K562 (cell line): ENCODE data around the gene UCKL1. TPM values are rescaled to one million over a fixed set of nuclear protein-coding genes. Genes with fewer than 3 reads are reported as not detected.

Experiments used
- C11orf30 ChIP-seq: fragments of 450-650 bp; IDR thresholded peaks from 2 replicates; pipeline ENCODE4 v1.6.1; 2016; ENCODE audit warnings: low read depth, mild to moderate bottlenecking
- CBX3 ChIP-seq, 2 experiments: IDR thresholded peaks; 1 replicate in 1 of 2; 2 replicates in 1 of 2; pipeline ENCODE4 v1.6.1; 2012; ENCODE audit warnings: inconsistent platforms in 2 of 2, low read length in 2 of 2, borderline replicate concordance in 1 of 2, control low read depth in 1 of 2
- CHD1 ChIP-seq: fragments of 200-600 bp; sonication (generic); IDR thresholded peaks from one replicate; pipeline ENCODE4 v1.6.1; 2012; ENCODE audit warnings: mild to moderate bottlenecking, moderate library complexity, low read length, inconsistent platforms
- GTF2F1 ChIP-seq: IDR thresholded peaks from 2 replicates; pipeline ENCODE4 v1.6.1; 2011; ENCODE audit warnings: low read depth, low read length, improper control_type of control experiment
- ILF3 ChIP-seq: fragments of 450-650 bp; IDR thresholded peaks from 2 replicates; pipeline ENCODE4 v1.6.1; 2018; ENCODE audit warnings: antibody characterized with exemption, mild to moderate bottlenecking, moderate library complexity, borderline replicate concordance
- MTA2 ChIP-seq: fragments of 450-650 bp; IDR thresholded peaks from 2 replicates; pipeline ENCODE4 v1.6.1; 2016; ENCODE audit warnings: low read depth
- NBN ChIP-seq: fragments of 450-650 bp; IDR thresholded peaks from 2 replicates; pipeline ENCODE4 v1.6.1; 2016; ENCODE audit warnings: low read depth, mild to moderate bottlenecking
- NFIC ChIP-seq: fragments of 450-650 bp; IDR thresholded peaks from 2 replicates; pipeline ENCODE4 v1.6.1; 2017; ENCODE audit warnings: mild to moderate bottlenecking, inconsistent platforms
- NFYB ChIP-seq: IDR thresholded peaks from 2 replicates; pipeline ENCODE4 v1.6.1; 2011; ENCODE audit warnings: mild to moderate bottlenecking, moderate library complexity; ENCODE audit not compliant: insufficient read length; ENCODE audit errors: extremely low read depth
- NR1H2 ChIP-seq: sonication (generic); formaldehyde crosslinking; IDR thresholded peaks from 2 replicates; pipeline ENCODE4 v1.4.0; 2020; ENCODE audit warnings: mild to moderate bottlenecking, missing genetic modification reagents
- POU5F1 ChIP-seq: fragments of 150-350 bp; IDR thresholded peaks from 2 replicates; pipeline ENCODE4 v1.6.1; 2014; ENCODE audit warnings: borderline replicate concordance, low read length, low read depth, mild to moderate bottlenecking; ENCODE audit not compliant: partially characterized antibody
- RCOR1 ChIP-seq, 2 experiments: IDR thresholded peaks; 2 replicates each; pipeline ENCODE4 v1.6.1; 2012; ENCODE audit warnings: low read depth in 2 of 2, low read length in 2 of 2, borderline replicate concordance in 1 of 2, improper control_type of control experiment in 1 of 2
- SRF ChIP-seq, 2 experiments: fragments of 250-450, 450-650 bp in 1 of 2; sonication (Bioruptor Pico) in 1 of 2; sonication (generic) in 1 of 2; formaldehyde crosslinking; IDR thresholded peaks; 2 replicates each; pipeline versions ENCODE4 v1.5.0 to v1.5.1; 2020 to 2022; ENCODE audit warnings: mild to moderate bottlenecking in 1 of 2, missing genetic modification reagents in 1 of 2
- THAP7 ChIP-seq: fragments of 250-450 bp; sonication (Bioruptor Pico); IDR thresholded peaks from 2 replicates; pipeline ENCODE4 v1.5.0; 2021
- TOE1 ChIP-seq, 2 experiments: fragments of 450-650 bp in 1 of 2; sonication (generic) in 1 of 2; formaldehyde crosslinking in 1 of 2; IDR thresholded peaks; 2 replicates each; pipeline versions ENCODE4 v1.7.1 to v1.8.0; 2016 to 2022; ENCODE audit warnings: borderline replicate concordance in 2 of 2, mild to moderate bottlenecking in 2 of 2, antibody characterized with exemption in 1 of 2, inconsistent platforms in 1 of 2, low read depth in 1 of 2, missing genetic modification reagents in 1 of 2, moderate library complexity in 1 of 2
- ZBTB34 ChIP-seq: fragments of 250-450 bp; sonication (Bioruptor Pico); IDR thresholded peaks from 2 replicates; pipeline ENCODE4 v1.8.0; 2021; ENCODE audit warnings: mild to moderate bottlenecking, moderate library complexity
- ZNF23 ChIP-seq: fragments of 250-450 bp; sonication (Bioruptor Pico); IDR thresholded peaks from 2 replicates; pipeline ENCODE4 v1.4.0; 2020; ENCODE audit warnings: mild to moderate bottlenecking
- ZNF347 ChIP-seq: fragments of 450-650 bp; formaldehyde crosslinking; IDR thresholded peaks from 2 replicates; pipeline ENCODE4 v1.4.0; 2020; ENCODE audit warnings: low read depth, mild to moderate bottlenecking, moderate library complexity
- ZNF395 ChIP-seq: fragments of 200-800 bp; sonication (Bioruptor generic); IDR thresholded peaks from 2 replicates; pipeline ENCODE4 v1.6.1; 2017; ENCODE audit warnings: missing genetic modification characterization, missing compliant biosample characterization
- ZNF507 ChIP-seq: conservative IDR thresholded peaks from 2 replicates; pipeline ENCODE4 v1.6.1; 2017; ENCODE audit warnings: missing genetic modification characterization, missing compliant biosample characterization
- polyA plus RNA-seq, 8 experiments: library from polyadenylated mRNA; depleted of rRNA in 4 of 8; stranded (reverse) in 5 of 8; unstranded in 3 of 8; fragments of >200 nt; fragmentation: Nextera tagmentation in 2 of 8; fragmentation: Illumina TruSeq in 1 of 8; extraction: Ambion mirVana in 2 of 8; extraction: Trizol in 1 of 8; gene quantifications; 2 replicates each; pipeline versions ENCODE4 v1.2.1 to v1.2.3, GENCODE V29; 2011 to 2014; ENCODE audit warnings: inconsistent platforms in 1 of 8, missing spikeins in 1 of 8
- total RNA-seq, 7 experiments: library from RNA; depleted of rRNA in 6 of 7; stranded (reverse); fragments of >200 nt in 6 of 7; fragmentation: Illumina TruSeq in 2 of 7; extraction: Trizol in 2 of 7; gene quantifications; 2 replicates each; pipeline versions ENCODE4 v1.2.1 to v1.2.3, GENCODE V29; 2011 to 2021; ENCODE audit warnings: low replicate concordance in 1 of 7
- TF ChIP-seq, protein P1 (sequence below): sonication (generic); formaldehyde crosslinking; IDR thresholded peaks from 2 replicates; pipeline ENCODE4 v1.9.0; 2022; ENCODE audit warnings: mild to moderate bottlenecking, missing genetic modification reagents

Gene UCKL1
- total and polyA plus RNA-seq, 9 of the 15 experiments (the other 6 are each of a cell fraction or from before 2014, with no cell fraction given), result 3.1 to 52.8 (median 24.2) TPM

DNA sequence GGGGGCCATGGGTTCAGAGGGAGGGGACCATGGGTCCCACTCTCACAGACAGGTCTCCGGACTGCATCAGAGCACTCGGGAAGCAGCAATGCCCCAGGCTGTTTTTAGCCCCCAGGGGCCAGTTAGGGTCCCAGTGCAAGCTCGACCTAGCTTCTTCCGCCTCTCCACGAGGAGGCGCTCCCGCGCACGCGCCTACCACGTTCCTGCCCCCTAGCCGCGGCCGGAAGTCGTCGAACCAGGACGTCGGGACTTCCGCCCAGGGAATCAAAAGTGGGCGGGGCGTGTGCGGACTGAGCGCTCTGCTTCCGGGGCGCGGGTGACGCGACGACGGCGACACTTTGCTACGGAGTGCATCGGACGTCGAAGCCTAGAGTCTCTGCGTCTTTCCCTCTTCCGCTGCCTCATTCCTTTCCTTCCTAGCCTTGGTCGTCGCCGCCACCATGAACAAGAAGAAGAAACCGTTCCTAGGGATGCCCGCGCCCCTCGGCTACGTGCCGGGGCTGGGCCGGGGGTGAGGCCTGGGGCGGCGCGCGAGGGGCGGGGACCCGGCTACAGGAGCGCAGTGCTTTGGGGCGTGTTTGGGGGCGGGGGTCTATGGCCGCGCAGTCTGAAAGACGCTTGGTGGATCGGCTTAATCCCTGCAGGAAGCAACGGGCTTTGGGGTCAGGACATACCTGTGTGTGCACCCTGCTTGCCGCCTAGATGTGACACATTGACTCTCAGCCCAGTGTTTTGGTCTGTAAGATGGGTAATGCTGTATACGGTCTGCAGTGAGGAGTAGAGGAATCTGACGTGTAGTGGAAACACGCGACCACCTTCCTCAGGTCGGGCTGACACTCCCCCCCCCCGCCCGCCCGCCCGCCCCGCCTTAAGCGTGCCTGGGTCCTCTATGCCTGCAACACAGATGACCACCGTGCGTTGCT, 24.9 kb upstream of the UCKL1 start, which contains the start of gene PRPF6 (continued):
- TF ChIP-seq, protein P1, sequence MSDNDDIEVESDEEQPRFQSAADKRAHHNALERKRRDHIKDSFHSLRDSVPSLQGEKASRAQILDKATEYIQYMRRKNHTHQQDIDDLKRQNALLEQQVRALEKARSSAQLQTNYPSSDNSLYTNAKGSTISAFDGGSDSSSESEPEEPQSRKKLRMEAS, result peak; percentile 98
- TF ChIP-seq NBN, result peak; percentile 23; the same call in 1 of the 2 replicates
- TF ChIP-seq GTF2F1, result no peak
- TF ChIP-seq ILF3, result no peak
- TF ChIP-seq RCOR1 (IDR thresholded peaks at IDR 0.05; ENCODE audit: borderline replicate concordance in 1 of 2, low read depth in 2 of 2, low read length in 2 of 2), result peak in 1 of 2 experiments; percentile 57; a peak in 1 of 4 replicates
- TF ChIP-seq CBX3 (IDR thresholded peaks at IDR 0.05; ENCODE audit: borderline replicate concordance in 1 of 2, low read length in 2 of 2), result peak in 1 of 2 experiments; percentile 80; a peak in 1 of 3 replicates
- no peak for TF ChIP-seq THAP7 (CRISPR knock-in tag)
- TF ChIP-seq NR1H2 (CRISPR knock-in tag), result no peak
- TF ChIP-seq NFYB, result no peak
- peak; percentile 99 for TF ChIP-seq C11orf30
- TF ChIP-seq ZBTB34 (CRISPR knock-in tag), result no peak
- TF ChIP-seq ZNF507 (tag), result no peak
- TF ChIP-seq ZNF395, result no peak
- no peak for TF ChIP-seq CHD1
- TF ChIP-seq ZNF347 (CRISPR knock-in tag), result no peak
- peak; percentile 44; the same call in 1 of the 2 replicates for TF ChIP-seq NFIC
- TF ChIP-seq MTA2, result peak; percentile 60
- TF ChIP-seq TOE1 (IDR thresholded peaks at IDR 0.05; ENCODE audit: borderline replicate concordance), result 0 out of 2 replicates have a peak, but pooled peaks have one; percentile 63
- TF ChIP-seq TOE1 (CRISPR knock-in tag; IDR thresholded peaks at IDR 0.05; ENCODE audit: borderline replicate concordance, low read depth), result peak; percentile 91; the same call in 1 of the 2 replicates
- TF ChIP-seq POU5F1, result no peak
- no peak; a peak in 1 of 4 replicates for TF ChIP-seq SRF (CRISPR knock-in tag; IDR thresholded peaks at IDR 0.05)
- no peak for TF ChIP-seq ZNF23
